HL-60 (cell line): Measurements from ENCODE around the gene SUSD5.

Experiments used
- DNase-seq, 2 experiments: peaks; one replicate each; pipeline ENCODE4 v3.0.0-alpha.2; 2010 to 2020; ENCODE audit warnings: low read depth in 1 of 2, low spot score in 1 of 2
- H3K27ac ChIP-seq: fragments of 250-450 bp; sonication (Bioruptor Pico); replicated peaks from 2 replicates; pipeline ENCODE4 v1.5.1; 2020; ENCODE audit warnings: mild to moderate bottlenecking, moderate library complexity
- H3K27me3 ChIP-seq: fragments of 250-450 bp; sonication (Bioruptor Pico); 2 replicates; pipeline ENCODE4 v1.5.1; 2021; ENCODE audit warnings: mild to moderate bottlenecking, moderate library complexity; ENCODE audit not compliant: insufficient read depth, poor library complexity, severe bottlenecking
- H3K4me3 ChIP-seq: replicated peaks from 2 replicates; pipeline ENCODE4 v1.5.1; 2011; ENCODE audit warnings: mild to moderate bottlenecking, control low read depth, low read length; ENCODE audit not compliant: insufficient read depth
- GABPA ChIP-seq: IDR thresholded peaks from 2 replicates; pipeline ENCODE4 v1.6.1; 2012; ENCODE audit warnings: low read depth
- POLR2AphosphoS5 ChIP-seq: IDR thresholded peaks from 2 replicates; pipeline ENCODE4 v1.6.1; 2012; ENCODE audit warnings: low read depth
- SPI1 ChIP-seq: IDR thresholded peaks from 2 replicates; pipeline ENCODE4 v1.6.1; 2012; ENCODE audit warnings: low read depth, mild to moderate bottlenecking, borderline replicate concordance
- TF ChIP-seq, protein P1 (sequence below): IDR thresholded peaks from 2 replicates; pipeline ENCODE4 v1.6.1; 2012; ENCODE audit warnings: low read depth; ENCODE audit not compliant: insufficient replicate concordance
- TF ChIP-seq, protein P2 (sequence below): IDR thresholded peaks from one replicate; pipeline ENCODE4 v1.5.1; 2011; ENCODE audit warnings: low read length, control low read depth, inconsistent platforms; ENCODE audit not compliant: insufficient read depth

The SUSD5 gene

DNA sequence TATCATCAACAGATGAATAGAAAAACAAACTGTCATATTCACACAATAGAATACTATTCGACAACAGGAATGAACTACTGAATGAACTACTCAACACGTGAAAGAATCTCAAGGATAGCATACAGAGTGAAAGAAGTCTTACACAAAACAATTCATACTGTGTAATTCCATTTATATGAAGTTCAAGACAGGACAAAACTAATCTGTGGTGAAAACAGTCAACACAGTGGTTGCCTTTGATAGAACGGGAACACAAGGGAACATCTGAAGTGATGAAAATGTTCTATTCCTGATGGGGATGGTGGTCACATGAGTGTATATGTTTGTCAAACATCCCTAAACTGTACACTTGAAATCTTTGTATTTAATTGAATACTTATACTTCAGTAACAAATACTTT, 2.6 kb upstream of the SUSD5 start:
- peaks cover 42% of the 10 kb centered on the region for H3K27me3 ChIP-seq
- no peak for DNase-seq
- H3K4me3 ChIP-seq = no peak overlapping the region
- TF ChIP-seq, protein P1, sequence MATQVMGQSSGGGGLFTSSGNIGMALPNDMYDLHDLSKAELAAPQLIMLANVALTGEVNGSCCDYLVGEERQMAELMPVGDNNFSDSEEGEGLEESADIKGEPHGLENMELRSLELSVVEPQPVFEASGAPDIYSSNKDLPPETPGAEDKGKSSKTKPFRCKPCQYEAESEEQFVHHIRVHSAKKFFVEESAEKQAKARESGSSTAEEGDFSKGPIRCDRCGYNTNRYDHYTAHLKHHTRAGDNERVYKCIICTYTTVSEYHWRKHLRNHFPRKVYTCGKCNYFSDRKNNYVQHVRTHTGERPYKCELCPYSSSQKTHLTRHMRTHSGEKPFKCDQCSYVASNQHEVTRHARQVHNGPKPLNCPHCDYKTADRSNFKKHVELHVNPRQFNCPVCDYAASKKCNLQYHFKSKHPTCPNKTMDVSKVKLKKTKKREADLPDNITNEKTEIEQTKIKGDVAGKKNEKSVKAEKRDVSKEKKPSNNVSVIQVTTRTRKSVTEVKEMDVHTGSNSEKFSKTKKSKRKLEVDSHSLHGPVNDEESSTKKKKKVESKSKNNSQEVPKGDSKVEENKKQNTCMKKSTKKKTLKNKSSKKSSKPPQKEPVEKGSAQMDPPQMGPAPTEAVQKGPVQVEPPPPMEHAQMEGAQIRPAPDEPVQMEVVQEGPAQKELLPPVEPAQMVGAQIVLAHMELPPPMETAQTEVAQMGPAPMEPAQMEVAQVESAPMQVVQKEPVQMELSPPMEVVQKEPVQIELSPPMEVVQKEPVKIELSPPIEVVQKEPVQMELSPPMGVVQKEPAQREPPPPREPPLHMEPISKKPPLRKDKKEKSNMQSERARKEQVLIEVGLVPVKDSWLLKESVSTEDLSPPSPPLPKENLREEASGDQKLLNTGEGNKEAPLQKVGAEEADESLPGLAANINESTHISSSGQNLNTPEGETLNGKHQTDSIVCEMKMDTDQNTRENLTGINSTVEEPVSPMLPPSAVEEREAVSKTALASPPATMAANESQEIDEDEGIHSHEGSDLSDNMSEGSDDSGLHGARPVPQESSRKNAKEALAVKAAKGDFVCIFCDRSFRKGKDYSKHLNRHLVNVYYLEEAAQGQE = no peak
- TF ChIP-seq SPI1 = no peak
- no peak for TF ChIP-seq GABPA
- TF ChIP-seq POLR2AphosphoS5 = no peak
- TF ChIP-seq, protein P2, sequence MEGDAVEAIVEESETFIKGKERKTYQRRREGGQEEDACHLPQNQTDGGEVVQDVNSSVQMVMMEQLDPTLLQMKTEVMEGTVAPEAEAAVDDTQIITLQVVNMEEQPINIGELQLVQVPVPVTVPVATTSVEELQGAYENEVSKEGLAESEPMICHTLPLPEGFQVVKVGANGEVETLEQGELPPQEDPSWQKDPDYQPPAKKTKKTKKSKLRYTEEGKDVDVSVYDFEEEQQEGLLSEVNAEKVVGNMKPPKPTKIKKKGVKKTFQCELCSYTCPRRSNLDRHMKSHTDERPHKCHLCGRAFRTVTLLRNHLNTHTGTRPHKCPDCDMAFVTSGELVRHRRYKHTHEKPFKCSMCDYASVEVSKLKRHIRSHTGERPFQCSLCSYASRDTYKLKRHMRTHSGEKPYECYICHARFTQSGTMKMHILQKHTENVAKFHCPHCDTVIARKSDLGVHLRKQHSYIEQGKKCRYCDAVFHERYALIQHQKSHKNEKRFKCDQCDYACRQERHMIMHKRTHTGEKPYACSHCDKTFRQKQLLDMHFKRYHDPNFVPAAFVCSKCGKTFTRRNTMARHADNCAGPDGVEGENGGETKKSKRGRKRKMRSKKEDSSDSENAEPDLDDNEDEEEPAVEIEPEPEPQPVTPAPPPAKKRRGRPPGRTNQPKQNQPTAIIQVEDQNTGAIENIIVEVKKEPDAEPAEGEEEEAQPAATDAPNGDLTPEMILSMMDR = no peak
- H3K27ac ChIP-seq = no peak overlapping the region

DNA sequence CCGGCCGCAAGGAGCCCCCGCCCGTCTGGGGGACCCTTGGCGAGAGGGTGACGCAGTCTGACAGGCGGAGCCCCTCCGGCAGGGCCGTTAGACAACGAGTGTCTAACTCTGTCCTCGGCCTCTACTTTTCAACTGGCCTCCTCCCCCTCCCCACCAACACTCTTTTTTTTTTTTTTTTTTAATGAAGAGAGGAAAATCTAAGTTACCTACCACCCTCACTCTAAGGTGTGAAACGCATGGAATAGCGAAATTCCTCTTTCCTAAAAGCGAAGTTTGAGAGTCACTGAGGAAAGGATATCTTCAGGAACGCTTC, 521 bp upstream of the SUSD5 start:
- DNase-seq = no peak
- H3K4me3 ChIP-seq = no peak overlapping the region
- TF ChIP-seq SPI1 = no peak
- TF ChIP-seq, protein P1 = no peak
- TF ChIP-seq, protein P2 = no peak
- TF ChIP-seq GABPA = no peak
- no peak for TF ChIP-seq POLR2AphosphoS5
- peaks cover 49% of the 10 kb centered on the region for H3K27me3 ChIP-seq
- H3K27ac ChIP-seq = no peak overlapping the region

DNA sequence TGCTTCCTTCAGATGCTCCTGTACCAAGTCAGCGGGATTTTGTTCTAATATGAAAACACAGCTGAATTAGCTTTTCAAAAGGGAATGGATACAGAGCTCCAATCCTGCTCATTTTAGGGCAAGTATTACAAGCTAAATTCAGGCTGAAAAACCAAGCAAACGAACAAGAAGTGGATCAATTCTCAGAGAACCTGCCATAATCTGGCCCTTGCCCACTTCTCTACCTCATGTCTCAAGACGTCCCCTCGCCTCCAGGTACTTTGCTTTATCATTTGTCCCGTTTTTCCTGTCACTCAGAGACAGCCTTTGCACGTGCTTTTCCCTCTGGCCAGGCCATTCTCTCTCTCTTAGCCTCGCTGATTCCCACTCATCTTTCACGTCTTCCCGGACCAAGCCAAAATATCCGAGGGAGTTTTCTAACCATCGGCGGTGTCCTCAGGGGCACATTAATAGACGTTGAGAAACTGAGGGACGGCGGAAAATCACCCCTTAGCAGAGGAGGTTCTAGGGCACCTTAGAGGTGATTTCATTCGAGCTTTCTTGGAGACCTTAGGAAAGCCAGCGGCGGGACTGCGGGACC, 654 bp downstream of the SUSD5 start:
- no peak overlapping the region for H3K4me3 ChIP-seq
- H3K27ac ChIP-seq = no peak overlapping the region
- H3K27me3 ChIP-seq = peaks cover 47% of the 10 kb centered on the region
- no peak for DNase-seq
- TF ChIP-seq POLR2AphosphoS5 (no peak), GABPA (no peak), SPI1 (no peak)
- TF ChIP-seq, protein P1 = no peak
- TF ChIP-seq, protein P2 = no peak
